Fibroblast of skin of left biceps (primary cell): ENCODE data around the gene BRD4.
A peak's percentile ranks its signal among the peaks of the same experiment; 100 is the strongest.

Source experiments
- DNase-seq, 2 experiments: peaks; one replicate each; pipeline ENCODE4 v3.0.0-alpha.2; 2013; ENCODE audit warnings: low read depth in 2 of 2

Gene BRD4

DNA sequence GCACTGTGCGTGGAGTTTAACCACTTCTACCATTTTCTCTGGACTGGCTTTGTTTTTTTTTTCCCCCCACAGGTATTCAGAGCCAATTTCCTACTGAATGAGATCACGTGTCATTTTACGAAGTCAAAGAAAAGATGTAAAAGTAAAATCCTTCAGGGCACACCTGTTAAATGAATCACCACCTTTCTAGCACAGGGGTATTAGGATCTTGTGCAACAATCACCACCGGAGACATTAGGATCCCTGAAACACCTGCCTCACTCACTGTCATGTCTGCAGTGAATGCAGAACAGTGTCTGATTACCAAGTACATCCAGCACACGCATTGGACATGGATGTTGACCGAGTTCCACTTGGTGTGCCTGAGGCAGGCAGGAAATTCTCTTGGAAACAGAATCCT, 17.2 kb downstream of the BRD4 start:
- DNase-seq = no peak

GRCh38 chr19:15313649-15314279, 18.6 kb downstream of the BRD4 start:
- no peak for DNase-seq

- DNase-seq = no peak
Measured at GRCh38 chr19:15307169-15307568, 25.2 kb downstream of the BRD4 start.

DNA sequence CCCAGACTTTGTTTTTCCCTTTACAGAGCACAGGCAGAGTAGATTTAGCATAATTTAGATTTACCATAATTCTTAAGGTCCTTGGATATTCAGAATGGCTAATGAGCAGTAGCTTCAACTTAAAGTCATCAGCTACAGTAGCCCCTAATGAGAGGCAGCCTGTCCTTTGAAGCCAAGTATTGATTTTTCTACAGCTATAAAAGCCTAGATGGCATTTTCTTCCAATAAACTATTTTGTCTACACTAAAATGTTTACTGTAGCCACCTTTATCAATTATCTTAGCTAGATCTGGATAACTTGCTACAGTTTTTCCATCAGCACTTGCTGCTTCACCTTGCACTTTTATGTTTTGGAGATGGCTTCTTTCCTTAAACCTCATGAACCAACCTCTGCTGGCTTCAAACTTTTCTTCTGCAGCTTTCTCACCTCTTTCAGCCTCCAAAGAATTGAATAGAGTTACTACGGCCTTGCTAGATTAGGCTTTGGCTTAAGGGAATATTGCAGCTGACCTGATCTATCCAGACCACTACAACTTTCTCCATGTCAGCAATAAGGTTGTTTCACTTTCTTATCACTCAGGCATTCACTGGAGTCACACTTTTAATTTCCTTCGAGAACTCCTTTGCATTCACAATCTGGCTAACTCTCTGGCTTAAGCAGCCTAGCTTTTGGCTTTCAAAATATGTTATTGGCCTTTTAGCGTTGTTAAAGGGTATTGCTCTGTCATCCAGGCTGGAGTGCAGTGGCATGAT, 26.6 kb downstream of the BRD4 start:
- no peak for DNase-seq

DNA sequence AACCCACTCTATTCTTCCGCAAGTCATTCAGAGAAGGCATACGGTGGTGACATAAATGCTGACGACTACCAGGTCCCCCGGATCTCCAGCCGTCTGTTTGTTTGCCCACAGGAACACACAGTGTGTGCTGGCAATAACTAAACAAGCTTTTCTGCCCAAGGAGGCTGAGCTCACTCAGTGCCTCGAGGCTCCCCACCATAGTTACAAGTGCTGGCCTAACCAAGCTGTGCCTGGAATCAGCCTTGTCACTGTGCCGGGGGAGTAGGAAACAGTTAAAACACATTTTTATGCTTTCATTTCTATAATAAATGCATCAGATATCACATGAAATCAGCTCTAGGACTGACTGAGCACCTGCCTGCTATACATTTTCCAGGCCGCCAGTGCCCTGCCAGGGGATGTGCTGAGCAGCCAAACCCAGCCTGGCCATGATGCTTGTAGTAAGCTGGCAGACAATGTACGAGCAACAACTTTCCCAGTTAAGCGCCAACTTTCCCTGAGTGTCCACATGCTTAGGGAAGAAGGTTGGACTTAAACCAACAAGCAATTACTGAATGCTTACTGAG, 28.1 kb downstream of the BRD4 start:
- no peak for DNase-seq

DNA sequence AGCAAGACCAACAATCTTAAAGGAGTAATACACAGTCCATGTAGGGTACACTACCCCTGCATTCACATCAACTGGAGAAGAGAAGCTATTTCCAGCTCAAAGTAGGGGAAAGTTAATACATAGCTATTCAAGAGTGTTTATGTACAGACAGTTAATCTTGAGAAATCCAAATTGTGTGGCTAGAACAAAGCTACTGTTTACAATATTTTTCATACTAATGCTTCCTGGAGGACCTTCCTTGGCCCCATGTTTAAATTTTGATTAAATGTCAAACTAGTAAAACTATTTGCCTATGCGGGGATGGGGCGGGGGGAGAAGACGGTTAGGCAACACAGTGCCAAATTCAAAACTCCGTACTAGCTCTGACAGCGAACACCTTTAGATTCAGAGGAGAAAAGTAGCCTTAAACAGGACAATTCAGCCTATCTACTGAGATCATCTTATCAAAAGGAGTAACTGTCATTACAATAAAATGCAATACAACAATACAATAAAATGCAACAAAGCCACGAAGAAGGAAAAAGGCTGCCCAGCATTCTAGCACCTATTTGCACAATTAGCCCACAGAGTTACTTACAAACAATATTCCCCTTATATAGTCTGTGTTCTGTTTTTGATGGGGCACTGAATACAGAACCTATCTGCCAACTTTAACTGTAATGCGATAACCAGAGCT, 29.1 kb downstream of the BRD4 start:
- DNase-seq = no peak

DNA sequence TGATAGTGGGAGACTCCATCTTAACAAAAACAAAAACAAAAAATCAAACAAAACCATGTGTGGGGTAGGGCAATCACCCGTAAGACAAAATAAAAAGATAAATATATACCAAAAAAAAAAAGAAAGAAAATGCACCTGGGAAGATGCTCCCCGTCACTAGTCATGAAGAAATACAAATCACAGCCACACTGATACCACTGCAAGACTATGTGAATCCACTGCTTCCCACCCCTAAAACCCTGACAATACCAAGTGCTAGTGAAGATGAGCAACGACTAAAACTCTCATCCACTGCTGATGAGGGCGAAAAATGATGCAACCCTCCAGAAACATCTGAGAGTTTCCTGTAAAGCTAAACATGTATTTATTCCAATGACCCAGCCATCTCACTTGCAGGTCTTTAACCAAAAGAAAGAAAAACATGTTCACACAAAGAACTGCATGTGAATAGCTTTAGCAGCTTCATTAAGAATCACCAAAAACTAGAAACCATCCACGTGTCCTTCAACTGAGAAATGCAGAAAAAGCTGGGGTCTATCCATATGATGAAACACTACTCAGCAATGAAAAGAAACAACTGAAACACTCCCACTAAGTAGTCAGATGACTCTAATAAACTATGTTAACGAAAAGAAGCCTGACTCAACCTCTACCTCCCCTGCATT, 31.7 kb downstream of the BRD4 start:
- DNase-seq = peak; percentile 74 to 77

GRCh38 chr19:15299568-15300409, 32.5 kb downstream of the BRD4 start:
- no peak for DNase-seq

DNA sequence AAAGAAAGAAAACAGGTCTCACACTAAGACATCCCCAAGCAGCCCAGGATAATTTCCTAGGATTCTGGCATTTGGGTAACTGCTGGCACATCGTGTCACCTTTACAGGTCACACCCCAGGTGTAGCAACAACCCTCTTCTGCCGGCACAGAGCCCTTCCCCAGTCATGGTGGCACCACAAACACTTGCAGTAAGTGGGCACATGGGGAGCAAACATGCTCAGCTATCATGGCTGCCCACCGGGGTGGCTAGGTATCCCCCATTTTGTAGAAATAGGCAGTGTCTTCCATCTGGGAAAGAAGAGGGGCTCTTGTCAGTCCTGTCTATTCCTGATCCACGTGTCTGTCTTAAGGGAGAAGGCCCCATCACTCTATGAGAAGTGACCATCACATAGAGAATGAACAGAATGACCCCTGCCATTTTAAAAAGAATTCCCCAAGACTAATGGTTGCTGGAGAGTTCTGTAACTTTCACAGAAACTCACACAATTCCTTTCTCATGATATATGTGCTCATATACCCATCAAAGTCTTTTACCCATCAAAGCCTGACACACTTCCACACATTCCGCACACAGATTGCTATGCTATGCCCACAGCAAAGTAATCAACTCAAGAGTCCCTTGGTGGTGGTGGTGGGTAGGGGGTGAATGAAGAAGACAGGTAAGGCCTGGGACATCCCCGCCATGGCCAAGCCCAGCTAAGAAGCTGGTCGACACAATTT, 33.3 kb downstream of the BRD4 start:
- DNase-seq = no peak

DNA sequence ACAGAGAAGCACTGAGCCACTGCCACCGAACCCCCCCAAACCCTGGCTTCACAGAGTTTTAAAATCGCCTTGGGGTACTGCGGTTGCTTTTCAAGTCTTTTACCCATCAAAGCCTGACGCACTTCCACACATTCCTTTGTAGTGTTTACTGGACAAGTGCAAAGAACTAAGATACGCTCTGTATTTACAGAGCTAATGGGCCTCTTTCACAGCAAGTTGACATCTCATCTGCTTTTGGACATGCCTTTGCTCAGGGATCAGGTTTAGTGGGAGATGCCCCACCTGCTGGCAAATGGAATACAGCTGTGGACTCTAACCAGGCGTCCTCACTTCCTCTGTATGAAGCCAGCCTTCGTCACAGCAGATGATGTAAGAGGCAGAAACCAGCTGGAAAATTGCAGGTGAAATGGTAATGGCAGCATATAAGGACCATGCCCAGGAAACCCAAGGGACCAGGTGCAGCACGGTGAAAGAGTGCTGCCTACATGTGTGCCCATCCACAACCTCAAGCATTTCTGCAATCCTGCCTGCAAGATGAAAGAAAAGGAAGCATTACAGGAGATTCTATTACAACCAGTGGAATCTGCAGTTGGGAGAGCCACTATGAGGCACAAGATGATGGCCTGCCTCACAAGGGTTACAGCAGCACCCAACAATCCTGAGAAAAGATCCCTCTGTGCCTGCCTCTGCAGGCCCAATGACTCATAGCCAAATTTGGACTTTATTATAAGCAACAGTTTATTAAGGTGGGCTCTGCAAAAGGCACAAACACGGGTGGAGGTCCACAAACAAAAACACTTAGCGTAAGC, 34.7 kb downstream of the BRD4 start:
- DNase-seq = no peak

- DNase-seq = no peak
Measured at GRCh38 chr19:15296841-15297415, 35.4 kb downstream of the BRD4 start.

DNA sequence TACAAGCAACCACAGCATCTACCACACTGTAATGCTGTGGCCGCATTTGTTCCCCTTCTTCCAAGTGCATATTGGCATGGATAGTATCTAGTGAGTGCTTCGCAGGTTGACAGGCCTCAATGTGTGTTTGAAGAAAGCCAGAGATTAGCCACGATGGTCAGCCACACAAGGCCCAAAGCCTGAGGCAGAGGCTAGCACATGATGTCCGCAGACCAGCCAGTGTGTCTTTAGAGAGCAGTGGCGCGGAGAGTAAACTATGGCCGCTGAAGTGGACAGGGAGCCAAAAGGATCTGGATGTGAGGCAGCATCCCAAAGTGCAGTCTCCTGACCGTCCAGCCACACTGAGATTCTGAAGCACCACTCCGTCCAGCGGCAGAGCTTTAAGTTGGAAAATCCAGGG, 36.0 kb downstream of the BRD4 start:
- no peak for DNase-seq

DNA sequence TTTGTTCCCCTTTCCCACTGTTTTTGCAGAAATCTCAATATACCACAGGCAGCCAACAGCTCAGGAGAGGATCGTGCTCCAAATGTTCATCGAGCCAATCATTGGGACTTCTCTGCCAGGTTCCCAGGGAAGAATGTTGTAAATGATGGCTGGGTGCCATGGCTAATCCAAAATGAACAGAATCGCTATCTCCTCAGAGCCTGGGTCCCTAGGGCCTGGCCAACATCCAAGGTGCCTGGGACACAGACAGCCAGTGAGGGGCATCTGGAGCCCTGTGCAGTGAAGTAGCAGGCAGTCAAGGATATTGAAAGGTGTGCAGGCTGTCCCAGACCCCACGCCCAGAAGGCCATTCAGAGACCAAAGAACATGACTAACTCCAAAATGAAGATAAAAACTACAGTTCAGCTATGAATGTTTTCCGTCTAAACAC, 37.8 kb downstream of the BRD4 start:
- no peak for DNase-seq

DNA sequence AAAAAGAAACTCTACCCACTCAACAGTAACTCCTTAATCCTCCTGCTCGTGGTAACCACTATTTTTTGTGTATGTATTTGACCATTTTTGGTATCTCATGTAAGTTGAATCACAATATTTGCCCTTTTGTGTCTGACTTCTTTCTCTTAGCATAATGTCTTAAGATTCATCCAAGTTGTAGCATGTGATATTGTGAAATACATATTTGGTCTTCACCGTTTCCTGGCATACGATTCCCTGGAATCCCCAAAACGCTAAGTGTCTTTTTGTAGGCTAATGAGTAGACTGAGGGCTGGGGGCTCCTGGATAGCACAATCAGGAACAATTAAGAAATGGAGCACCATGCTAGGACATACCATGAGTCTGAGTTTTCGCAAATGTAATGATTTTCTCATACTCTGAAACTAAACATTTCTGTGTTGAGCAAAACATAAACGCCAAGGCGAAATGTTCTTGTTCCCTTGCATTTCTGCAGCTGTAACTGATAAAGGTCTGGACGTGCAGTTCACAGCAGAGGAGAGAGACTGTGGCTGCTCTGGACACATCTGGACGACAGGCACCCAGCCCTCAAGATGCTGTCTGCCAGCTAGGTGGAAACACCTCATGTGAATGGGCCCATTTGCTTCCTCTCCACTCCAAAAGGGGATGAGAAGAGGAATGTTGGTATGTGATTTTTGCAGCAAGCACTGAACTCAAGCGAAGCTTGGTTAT, 38.4 kb downstream of the BRD4 start:
- no peak for DNase-seq

DNA sequence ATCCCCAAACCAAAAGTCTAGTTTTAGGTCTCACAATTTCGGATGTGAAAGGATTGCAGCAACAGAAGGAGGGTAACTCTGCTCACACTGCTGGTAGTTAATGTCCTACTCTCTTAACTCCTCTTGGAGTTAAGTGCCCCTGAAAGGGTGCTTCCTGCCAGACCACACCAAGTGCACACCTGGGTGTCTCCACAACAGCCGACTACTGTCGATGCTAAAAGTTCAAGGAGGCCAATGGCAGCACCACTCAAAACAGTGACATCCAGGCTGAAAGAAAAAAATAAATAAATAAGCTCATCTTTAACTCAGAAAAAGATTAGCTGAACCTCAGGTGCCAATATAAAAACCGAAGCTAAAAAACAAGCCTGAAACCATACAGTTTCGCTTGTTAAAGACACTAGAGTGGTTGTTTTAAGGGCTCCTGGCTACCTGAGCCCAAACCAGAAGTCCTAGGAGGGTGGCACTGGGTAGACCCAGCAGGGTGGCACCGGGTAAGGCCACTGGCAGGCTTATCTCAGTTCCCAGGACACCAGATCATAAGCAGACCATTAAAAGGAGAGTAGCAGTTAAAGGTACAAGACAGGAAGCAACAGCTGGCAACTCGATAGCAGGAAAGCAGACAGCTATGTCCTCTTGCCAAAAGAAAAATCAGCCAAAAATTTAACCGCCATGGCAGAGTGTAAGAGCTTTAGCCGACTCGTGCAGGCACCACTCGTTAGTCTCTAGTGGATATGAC, 39.3 kb downstream of the BRD4 start:
- DNase-seq = no peak

- DNase-seq = no peak
Measured at GRCh38 chr19:15292140-15292539, 40.2 kb downstream of the BRD4 start.

DNA sequence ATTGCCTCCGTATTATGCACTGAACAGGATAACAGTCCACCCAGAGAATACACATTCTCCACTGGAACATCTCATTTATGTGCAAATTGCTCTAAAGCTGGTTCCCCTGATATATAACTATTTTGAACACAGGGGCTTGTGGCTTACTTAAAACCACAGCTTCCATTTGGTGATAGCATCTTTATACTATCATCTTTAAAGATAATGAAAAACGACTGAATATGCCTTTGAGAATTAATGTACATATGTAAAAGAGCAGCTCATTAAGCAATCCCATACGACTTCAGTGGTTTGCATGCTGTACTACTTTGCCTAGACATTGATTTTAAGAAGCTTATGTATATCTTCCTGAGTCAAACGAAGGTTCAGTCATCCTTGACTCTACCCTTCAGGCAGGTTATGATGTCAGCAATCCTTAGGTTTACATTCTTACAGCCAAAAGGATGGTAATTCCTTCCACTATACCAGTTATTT, 40.8 kb downstream of the BRD4 start:
- no peak for DNase-seq

- no peak for DNase-seq
Measured at GRCh38 chr19:15291089-15291488, 41.2 kb downstream of the BRD4 start.
